Spinal cord (tissue), 10 donors: Measurements from ENCODE around the gene RELT. TPM values are rescaled to one million over a fixed set of nuclear protein-coding genes. Genes with fewer than 3 reads are reported as not detected.

ENCODE experiments used
- DNase-seq, 6 donors: peaks; one replicate each; pipeline versions ENCODE4 v3.0.0 to v3.0.0-alpha.2; 2013 to 2015; ENCODE audit warnings: low spot score in 6 of 6, low read depth in 4 of 6
- H3K27ac ChIP-seq: one replicate; pipeline ENCODE4 v1.5.1; 2013; ENCODE audit warnings: low read depth, low read length, control low read depth
- H3K27me3 ChIP-seq: one replicate; pipeline ENCODE4 v1.6.1; 2013; ENCODE audit warnings: low read length; ENCODE audit not compliant: control insufficient read depth, insufficient read depth
- H3K36me3 ChIP-seq: one replicate; pipeline ENCODE4 v1.6.1; 2013; ENCODE audit warnings: low read length; ENCODE audit not compliant: control insufficient read depth, insufficient read depth
- H3K4me1 ChIP-seq: one replicate; pipeline ENCODE4 v1.6.1; 2013; ENCODE audit warnings: low read length; ENCODE audit not compliant: control insufficient read depth, insufficient read depth
- H3K4me3 ChIP-seq: one replicate; pipeline ENCODE4 v1.5.1; 2013; ENCODE audit warnings: low read depth, low read length, control low read depth
- H3K9me3 ChIP-seq: one replicate; pipeline ENCODE4 v1.6.1; 2013; ENCODE audit warnings: low read length; ENCODE audit not compliant: control insufficient read depth, insufficient read depth
- WGBS: methylation state at CpG from one replicate; pipeline ENCODE4 v1.1.5; 2013; ENCODE audit warnings: missing lambda C conversion rate; ENCODE audit not compliant: insufficient coverage; 5-methylcytosine and 5-hydroxymethylcytosine counted together
- polyA plus RNA-seq, 2 donors: library from polyadenylated mRNA; unstranded; fragments of 120-200 nt; gene quantifications; one replicate each; pipeline ENCODE4 v1.2.1, GENCODE V29; 2013; ENCODE audit not compliant: insufficient read length in 2 of 2
- total RNA-seq, 2 donors: library from RNA; depleted of rRNA in 1 of 2; stranded (reverse); fragments of 120-200 nt in 1 of 2; fragments of >200 nt in 1 of 2; gene quantifications; one replicate each; pipeline versions ENCODE4 v1.2.3 to v1.2.4, GENCODE V29; 2013 to 2014
- donor health status: healthy.

The RELT gene
- total and polyA plus RNA-seq, 4 donors = 6.1 to 15.2 (median 9.7) TPM

DNA sequence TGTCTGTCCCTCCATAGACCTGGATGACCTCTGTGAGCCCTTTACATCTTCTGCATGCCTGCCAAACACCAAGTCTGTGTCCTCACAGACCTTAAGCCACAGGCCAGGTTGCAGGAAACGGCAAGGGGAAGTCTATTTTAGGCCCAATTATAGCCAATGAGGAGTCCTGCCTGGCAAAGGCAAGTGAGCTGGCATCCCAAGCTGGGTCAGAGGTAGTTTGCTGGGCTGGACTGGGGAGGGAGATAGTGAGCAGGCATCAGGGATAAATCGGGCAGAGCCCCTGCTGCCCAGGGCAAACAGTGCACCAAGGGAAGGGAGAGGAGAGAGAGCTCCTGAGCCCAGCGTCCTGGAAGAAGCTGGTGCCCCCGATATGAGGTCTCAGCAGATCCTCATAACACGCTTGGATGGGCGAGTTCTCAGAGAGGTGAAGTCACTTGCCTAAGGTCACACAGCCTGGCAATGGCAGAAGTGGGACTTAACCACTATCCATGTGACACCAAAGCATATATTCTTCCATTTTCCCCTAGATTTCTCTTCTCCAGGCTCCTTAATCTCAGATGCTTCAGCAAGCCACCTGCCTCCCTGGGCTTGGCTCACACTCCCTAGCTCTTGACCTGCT, 3.7 kb upstream of the RELT start:
- WGBS = 61% methylated on average over 6 of the region's 6 CpGs
- Histone ChIP-seq H3K27ac (no peak overlapping the region), H3K27me3 (no peaks in the 10 kb centered on the region), H3K36me3 (peaks cover 20% of the 10 kb centered on the region), H3K9me3 (no peaks in the 10 kb centered on the region), H3K4me1 (peaks cover 20% of the 10 kb centered on the region), H3K4me3 (no peak overlapping the region)
- no peak for DNase-seq

DNA sequence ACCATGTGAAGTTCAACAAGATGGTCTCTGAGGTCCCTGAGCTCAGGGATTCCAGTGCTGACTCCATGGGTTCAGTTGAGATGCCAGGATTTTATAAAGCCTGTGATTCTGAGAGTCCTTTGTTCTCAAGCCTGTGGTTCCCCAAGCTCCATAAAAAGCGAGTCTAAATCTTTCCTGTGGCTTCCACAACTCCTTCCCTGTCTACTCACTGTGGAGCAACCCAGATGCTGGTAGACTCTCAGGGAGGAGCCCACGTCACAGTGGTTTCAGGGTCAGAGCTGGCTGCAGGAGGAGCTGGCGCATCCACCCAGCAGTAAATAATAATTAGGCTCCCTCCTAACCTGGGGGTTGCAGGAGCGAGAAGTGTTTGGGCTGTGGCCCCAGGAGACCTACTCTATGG, 2.0 kb upstream of the RELT start:
- Histone ChIP-seq H3K27ac (peak overlapping the region; percentile 48), H3K4me3 (no peak overlapping the region), H3K27me3 (no peaks in the 10 kb centered on the region), H3K9me3 (no peaks in the 10 kb centered on the region), H3K36me3 (peaks cover 8% of the 10 kb centered on the region), H3K4me1 (peaks cover 30% of the 10 kb centered on the region)
- DNase-seq = peak in 1 of 6 donors; percentile 34
- WGBS = 67% methylated on average over 2 of the region's 4 CpGs

DNA sequence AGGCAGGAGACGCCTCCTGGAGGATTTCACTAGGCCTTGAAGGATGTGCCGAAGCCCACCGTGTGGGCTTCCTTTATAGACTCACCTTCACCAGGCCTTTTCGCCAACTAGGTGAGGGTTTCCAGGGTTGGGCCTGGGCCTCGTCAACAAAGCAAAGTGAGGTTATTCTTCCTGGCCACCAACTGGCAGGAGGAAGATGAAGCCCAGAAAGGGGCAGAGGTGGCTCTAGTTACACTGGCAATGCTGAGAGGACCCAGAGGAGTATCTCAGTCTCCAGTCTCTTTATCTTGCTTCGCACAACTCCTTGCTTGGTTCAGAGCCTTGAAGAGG, 404 bp upstream of the RELT start:
- DNase-seq = no peak
- Histone ChIP-seq H3K27me3 (no peaks in the 10 kb centered on the region), H3K27ac (peak overlapping the region; percentile 79), H3K4me1 (peaks cover 46% of the 10 kb centered on the region), H3K4me3 (no peak overlapping the region), H3K36me3 (peaks cover 11% of the 10 kb centered on the region), H3K9me3 (no peaks in the 10 kb centered on the region)
- WGBS = 52% methylated on average over 3 of the region's 6 CpGs

DNA sequence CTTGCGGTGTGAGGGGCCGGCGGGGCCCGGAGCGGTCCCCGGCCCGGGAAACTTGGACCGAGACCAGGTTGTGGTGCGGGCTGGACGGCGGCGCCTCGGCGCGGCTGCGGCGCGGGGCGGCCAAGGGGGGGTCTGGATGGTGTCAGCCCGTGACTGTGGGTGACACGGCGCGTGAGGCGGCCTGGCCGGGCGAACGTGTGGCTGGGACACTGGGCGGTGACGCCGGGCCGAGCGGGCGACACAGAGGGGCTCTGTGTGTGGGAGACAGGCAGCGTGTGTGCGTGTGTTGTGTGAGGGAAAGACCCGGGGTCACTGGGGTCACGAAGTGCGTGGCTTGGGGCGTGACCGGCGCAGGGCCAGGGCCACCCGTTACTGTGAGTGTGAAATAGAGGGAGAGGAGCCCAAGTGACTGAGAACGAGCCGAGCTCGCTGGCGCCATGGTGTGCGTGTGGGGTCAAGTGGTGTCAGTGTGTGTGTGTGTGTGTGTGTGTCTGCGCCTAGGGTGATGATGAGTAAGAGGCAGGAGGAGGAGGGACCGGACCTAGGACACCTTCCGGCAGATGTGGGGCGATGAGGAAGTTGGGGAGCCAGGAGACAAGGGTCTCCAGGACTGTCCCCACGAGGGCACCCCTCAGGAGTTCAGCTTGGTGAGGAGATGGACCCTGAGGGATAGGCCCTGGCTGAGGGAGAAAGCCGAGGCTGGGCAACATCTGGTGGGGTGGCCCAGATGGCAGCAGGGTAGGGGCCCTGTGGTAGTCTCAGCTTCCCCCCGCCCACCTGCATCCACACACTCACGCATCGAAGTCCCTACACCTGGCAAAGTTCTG, 817 bp downstream of the RELT start:
- Histone ChIP-seq H3K27me3 (no peaks in the 10 kb centered on the region), H3K36me3 (peaks cover 21% of the 10 kb centered on the region), H3K9me3 (no peaks in the 10 kb centered on the region), H3K4me3 (peak overlapping the region; percentile 53), H3K4me1 (peaks cover 46% of the 10 kb centered on the region), H3K27ac (peak overlapping the region; percentile 57)
- 4% methylated on average over 53 of the region's 56 CpGs for WGBS
- peak in 2 of 6 donors; percentile 50 to 64 for DNase-seq

DNA sequence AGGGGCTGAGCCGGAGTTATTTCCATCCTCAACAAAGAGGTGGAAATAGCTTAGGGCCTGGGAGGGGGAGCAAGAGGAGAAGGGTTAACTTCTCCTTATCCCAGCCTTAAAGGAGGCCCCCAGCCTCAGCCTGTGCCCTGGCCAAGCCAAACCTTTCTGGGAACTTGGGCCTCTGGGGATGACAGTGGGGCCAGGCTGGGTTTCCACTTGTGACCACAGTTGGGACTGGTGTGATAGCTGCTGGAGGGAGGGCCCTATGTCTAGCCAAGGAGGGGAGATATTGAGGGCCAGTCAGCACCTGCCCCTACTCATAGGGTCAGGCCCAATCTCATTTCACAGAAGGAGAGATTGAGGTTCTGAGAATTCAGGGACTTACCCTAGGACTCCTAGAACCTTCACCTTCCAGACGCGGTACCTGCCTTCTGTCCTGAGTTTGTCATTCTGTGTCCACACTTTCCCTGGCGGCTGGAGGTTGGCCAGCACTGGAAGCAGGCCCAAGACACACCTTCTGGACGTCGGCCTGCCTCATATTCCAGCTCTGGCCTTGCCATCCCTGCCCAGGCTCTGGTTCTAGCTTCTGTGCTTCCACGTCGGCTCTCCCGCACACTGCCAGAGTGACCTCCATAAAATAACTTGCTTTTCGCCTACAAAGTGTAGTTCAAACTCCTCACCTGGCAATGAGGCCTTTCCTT, 3.1 kb downstream of the RELT start:
- no peaks in the 10 kb centered on the region for H3K9me3 ChIP-seq
- H3K36me3 ChIP-seq = peaks cover 24% of the 10 kb centered on the region
- 87% methylated on average over 9 of the region's 10 CpGs for WGBS
- DNase-seq = no peak
- H3K27ac ChIP-seq = no peak overlapping the region
- no peak overlapping the region for H3K4me3 ChIP-seq
- H3K4me1 ChIP-seq = peaks cover 59% of the 10 kb centered on the region
- H3K27me3 ChIP-seq = no peaks in the 10 kb centered on the region

DNA sequence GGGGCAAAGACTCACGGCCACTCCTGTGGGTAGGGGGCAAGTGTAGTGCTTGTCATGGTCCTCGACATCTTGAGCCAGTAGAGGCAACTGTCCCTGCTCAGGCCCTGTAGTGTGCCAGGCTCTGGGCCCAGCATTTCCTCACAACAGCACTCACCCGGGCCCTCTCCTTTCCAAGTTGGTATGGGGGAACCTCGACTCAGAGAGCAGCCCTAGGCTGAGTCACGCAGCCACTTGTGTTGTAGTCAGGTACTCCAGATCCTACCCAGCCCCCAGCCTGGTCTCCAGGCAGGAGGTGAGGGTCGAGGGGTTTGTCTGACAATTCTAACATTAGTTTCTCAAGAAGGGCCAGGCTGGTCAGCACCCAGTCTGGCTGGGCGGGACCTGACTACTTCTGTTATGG, 4.1 kb downstream of the RELT start:
- DNase-seq = no peak
- Histone ChIP-seq H3K27ac (no peak overlapping the region), H3K9me3 (no peaks in the 10 kb centered on the region), H3K4me3 (no peak overlapping the region), H3K4me1 (peaks cover 68% of the 10 kb centered on the region), H3K27me3 (no peaks in the 10 kb centered on the region), H3K36me3 (peaks cover 26% of the 10 kb centered on the region)
- 94% methylated on average over 7 of the region's 7 CpGs for WGBS

DNA sequence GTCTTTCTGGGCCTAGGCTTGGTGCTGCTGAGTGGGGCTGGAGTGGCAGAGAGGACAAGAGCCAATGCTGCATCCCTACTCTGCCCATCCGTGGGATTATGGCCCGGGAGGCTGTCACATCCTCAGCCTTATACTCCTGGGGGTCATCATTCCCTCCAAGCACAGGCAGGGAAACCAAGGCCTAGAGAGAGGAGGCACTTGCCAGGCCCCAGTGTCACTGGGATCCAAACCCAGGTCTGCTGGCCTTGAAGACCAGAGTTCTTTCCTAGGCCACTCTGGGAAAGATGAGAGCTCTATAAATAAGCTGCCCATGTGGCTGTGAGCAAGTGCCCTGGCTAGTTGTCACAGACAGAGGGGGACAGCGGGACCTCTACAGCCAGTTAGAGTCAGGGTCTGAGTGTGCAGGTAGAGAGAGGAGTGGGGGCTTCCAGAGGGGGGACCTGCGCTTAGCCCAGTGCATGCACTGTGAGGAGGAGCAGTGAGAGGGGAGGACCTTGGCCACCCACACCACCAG, 4.8 kb downstream of the RELT start:
- Histone ChIP-seq H3K27ac (no peak overlapping the region), H3K9me3 (no peaks in the 10 kb centered on the region), H3K27me3 (no peaks in the 10 kb centered on the region), H3K4me1 (peaks cover 68% of the 10 kb centered on the region), H3K4me3 (no peak overlapping the region), H3K36me3 (peaks cover 26% of the 10 kb centered on the region)
- 89% methylated on average over 3 of the region's 4 CpGs for WGBS
- DNase-seq = no peak

DNA sequence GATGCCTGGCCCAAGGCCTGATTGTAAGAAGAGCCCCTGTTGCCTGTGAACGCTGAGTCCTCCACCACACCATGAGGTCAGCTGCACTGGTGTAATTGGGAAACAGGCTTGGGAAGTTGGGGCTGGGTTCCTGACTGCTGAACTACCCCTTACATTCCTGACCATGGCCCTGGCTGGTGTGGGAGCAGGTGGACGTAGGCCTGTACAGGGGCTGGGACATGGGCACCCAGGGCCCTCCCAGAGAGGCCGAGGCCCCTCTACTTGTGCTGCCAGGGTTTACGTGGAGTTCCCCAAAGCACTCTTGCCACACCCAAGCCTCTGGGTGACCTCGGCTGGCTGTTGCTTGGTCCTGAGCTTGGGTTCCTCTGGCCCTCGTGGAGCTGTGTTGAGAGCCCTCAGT, 5.4 kb downstream of the RELT start:
- Histone ChIP-seq H3K4me3 (no peak overlapping the region), H3K4me1 (peaks cover 73% of the 10 kb centered on the region), H3K27me3 (no peaks in the 10 kb centered on the region), H3K9me3 (no peaks in the 10 kb centered on the region), H3K27ac (no peak overlapping the region), H3K36me3 (peaks cover 26% of the 10 kb centered on the region)
- WGBS = 86% methylated on average over 6 of the region's 6 CpGs
- DNase-seq = no peak

DNA sequence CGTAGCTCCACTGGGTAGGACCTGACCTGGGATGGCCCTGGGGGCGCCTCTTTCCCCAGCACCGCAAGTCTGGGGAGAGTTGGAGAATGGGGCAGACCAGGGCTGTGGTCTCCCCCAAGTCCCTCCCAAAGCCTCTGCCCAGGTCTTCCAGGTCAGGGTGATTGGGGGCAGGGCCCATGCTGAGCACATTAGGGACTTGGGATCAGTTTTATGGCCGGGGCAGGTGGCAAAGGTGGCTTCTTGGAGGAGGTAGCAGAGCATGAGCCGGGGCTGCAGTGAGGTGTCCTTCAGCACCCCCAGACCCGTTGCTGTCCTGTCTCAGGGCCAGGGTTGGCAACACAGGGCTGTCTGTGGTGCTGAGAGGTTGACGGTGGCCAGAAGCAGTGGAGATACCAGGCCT, 6.0 kb downstream of the RELT start:
- 88% methylated on average over 4 of the region's 7 CpGs for WGBS
- Histone ChIP-seq H3K27me3 (no peaks in the 10 kb centered on the region), H3K36me3 (peaks cover 26% of the 10 kb centered on the region), H3K4me3 (no peak overlapping the region), H3K4me1 (peaks cover 73% of the 10 kb centered on the region), H3K27ac (no peak overlapping the region), H3K9me3 (no peaks in the 10 kb centered on the region)
- no peak for DNase-seq
